SIG-M5 (cell line): Measurements from ENCODE around the gene ZDHHC22.

Source experiments
- DNase-seq: peaks from one replicate; lab custom pipeline; 2025; lab: John Stamatoyannopoulos, UW

The ZDHHC22 gene

DNA sequence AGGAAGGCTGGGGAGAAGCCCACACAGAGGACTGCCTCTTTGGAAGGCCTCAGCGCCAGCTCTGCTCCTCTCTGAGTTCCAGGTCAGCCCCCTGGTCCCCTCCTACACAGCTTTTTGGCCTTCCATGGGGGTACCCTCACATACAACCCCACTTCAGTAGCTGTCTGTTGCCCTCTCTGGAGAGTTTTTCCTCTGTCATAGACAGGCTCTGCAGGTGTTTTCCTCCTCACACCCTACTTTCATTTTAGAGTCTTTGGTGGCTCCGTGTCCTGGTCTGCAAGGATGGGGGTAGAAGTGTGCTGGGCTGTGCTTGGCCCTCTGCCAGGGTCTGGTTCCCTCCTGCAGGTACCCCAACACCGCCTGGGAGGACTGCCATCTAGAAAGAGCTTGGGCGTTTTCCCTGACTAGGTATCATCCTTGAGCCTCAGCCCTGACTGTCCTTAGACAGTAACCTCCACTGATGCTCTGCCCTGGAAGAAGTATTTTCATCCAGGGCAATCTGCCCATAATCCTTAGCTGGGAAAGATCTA lies 15.1 kb downstream of the ZDHHC22 start:
- DNase-seq = no peak

DNA sequence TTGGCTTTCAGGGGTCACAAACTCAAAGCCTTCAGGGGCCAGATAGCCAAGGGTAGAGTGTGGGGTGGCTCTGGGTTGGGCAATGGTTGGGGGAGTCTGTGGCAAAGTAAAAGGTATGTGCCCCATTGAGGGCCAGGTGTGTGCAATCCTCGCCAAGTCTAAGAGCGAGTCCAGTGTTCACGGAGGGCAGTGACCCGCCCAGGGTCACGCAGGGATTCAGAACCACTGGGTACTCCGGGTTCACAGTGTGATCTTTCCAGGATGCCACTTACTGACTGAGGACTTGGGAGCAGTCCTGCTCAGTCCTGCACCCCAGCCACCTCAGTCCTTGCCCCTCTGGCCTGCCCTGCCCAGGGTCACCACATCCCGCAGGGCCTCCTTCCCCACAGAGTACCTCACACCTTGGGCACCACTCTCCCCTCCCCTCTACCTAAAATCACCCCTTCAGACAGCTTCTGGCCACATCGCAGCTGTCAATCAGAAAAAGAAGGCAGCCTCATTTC lies 15.7 kb downstream of the ZDHHC22 start:
- DNase-seq = no peak

DNA sequence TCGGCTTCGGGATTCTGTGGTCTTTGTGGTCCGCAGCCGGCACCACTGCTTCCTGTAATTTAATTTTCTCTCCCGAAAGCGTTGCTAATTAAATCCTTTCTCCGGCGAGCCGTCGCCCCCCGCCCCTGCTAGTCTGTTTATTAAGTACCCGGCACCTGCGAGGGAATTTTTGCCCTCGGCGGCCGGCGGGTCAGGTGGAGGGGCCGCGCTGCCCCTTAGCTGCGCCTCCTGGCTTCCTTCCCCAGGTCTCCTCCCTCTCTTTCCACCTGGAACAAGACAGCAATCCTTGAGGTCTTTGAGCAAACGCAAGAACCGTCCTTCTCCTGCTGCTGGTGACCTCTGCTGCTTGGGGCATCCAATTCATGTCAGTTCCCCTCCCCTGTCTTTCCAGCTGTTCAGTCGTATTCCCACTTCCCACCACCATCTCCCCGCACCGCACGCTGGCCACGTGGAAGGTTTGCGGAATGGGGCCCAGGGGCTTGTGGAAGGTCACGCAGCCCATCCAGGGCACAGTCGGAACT lies 16.2 kb downstream of the ZDHHC22 start:
- no peak for DNase-seq

DNA sequence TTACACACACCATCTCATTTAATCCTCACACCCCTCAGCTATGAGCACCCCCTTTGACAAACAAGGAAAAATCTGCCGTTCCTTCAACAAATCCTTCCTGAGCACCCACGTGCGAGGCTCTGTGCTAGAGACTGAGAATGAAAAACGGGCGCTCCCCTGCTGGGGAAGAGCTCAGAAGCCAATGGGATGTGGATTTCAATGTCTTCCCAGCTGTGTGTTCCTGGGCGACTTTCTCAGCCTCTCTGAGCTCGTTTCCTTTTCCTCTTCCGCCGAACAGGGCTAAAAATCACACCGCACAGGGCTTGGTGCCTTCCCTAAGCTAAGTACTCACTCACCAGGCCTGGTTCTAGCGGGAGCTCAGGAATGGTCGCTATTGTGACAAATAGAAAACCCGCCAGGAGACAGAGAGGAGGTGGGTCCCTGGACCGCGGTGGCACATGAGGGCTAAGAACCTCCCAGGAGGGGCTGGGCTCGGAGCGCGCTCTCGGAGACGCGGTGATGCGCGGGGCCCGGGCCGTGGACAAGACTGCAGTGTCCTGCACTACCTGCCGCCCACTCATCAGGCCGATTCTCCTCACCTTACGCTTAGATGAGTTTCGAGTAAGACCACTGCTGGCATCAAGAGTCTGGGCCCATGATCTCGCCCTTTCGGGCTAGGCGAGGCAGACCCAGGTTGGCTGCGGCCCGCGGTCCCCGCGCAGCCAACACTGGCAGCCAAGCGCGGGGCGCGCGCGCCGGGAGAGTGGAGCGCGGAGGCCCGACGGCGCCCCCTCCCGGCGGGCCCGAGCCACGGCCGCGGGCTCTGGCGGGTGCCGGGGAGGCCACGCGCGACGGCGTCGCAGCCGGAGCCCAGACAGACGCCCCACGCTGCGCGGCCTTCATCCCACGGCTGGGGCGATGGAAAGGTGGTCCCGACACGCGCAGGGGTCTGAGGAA lies 17.0 kb downstream of the ZDHHC22 start:
- DNase-seq = no peak

DNA sequence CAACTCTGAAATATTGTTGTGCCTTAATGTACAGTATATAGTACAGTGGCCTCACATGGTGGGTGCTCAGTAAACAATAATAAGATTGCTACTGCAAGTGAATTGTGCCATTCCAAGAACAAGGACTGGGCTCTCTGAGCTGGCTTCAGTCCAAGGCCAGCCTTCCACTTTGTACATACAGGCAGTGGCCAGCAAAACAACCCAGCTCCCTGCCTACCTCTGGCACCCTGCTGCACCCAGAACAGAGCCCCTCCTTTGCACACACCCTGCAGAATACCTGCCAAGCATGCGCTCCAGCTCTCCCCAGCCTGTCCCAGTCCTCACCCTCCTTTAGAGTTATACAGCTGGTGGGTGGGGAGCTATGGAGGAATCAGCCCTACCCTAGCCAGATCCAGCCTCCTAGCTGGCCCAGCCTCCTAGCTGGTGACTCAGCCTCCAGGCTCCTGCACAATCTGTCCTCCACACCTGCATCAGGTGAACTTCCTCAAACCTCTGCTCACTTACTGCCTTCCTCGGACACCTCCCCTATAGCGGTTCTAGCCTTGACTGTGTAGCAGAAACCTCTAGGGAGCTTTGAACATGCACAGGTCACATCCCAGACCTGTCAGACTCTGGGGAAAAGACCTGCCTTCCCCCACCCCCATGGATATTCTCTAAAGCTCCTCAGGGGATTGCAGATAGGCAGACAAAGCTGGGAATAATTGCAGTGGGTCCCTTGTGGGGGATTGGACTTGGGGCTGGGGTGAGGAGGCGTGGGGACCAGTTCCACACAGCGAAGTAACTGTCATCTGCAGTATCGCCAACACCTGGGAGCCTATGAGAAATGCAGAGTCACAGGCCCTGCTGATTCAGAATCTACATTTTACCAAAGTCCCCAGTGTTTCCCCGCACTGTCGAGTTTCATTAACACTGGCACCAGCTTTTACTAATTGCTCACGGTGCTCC lies 17.9 kb downstream of the ZDHHC22 start:
- DNase-seq = no peak

DNA sequence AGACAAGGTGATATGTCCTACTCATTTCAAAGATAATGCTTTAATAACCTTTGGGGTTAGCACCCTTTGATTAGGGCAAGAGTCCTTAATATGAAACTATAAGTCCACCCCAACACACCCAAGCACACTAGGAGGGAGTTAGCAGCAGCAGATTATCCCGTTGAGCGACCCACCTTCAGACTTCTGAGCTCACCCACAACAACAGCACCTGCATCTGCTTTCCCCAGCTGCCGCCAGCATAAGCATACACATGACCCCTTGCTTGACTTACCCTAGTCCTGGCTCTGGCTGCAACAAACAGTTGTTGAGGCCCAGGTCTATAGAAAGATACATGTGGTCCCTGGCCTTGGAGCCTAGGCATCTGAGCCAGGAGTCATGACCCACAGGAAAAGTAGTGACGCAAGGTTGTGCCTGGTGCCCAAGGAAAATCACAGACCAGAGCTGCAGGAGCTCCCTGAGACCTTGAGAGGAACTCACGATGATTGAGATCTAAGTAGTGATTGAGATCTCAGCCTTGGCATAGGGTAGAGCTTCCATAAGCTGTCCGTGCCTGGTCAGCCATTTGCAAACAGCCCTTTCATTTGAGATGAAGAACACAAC lies 19.0 kb downstream of the ZDHHC22 start:
- no peak for DNase-seq

DNA sequence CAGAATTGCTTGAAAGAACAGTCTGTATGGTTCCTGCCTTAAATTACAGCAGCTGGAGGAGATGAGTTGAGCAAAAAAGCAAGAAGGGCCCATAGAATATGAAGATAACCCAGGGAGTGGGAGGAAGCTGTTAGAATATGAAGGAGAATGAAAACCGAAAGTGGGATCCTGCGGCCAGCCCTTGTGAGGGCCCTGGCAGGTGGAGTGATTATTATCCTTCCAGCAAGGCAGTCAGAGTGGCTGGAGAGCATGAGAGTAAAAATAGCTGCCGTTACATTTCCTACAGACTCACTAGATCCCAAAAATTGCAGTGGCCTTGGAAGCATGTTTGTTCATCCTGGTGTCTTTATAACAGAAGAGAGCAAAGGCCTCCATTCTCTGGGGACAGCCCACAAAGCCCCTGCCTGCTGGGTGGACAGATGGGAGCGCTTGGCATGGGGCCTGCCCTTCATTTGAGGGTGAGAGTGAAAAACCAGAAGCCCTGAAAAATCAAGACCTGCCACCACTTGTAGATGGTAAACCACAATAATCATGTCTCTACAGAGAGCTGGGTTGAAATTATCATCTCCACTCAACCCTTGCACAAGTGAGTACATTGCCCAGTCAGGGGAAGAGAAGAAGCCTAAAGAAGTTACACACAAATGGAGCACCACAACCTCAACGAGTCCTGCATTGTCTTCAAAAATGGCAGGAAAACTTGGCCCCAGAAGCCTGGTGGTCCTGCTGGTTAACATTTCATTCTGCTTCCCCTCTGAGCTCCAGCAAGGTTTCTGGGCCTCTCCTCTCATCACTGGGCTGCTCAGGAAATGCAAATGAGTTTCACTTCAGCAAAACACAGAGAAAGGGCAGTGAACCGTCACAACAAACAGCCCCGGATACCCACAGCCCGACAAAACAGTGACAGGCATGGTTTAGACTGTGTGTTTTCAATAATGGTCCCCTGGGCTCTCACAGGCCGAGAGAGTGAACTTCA lies 20.5 kb downstream of the ZDHHC22 start:
- peak; percentile 2 for DNase-seq

DNA sequence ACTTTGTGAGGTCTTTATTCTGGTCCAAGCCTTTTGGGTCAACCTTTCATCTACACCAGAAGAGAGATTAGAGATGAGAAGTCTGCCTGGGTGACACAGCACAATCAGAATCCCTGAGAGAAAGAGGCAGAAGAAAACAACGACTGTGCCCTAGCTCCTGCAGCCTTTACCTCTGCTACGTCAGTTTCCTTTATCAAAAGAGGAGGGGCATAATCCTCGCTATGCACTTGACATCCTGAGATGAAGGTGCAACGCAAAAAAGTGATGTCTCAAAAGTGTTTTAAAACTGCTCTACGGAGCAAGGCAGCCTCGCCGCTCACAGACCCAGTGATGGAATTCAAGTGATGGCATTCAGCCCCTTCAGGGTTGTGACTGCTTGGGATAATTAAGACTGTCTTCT lies 21.7 kb downstream of the ZDHHC22 start:
- no peak for DNase-seq

DNA sequence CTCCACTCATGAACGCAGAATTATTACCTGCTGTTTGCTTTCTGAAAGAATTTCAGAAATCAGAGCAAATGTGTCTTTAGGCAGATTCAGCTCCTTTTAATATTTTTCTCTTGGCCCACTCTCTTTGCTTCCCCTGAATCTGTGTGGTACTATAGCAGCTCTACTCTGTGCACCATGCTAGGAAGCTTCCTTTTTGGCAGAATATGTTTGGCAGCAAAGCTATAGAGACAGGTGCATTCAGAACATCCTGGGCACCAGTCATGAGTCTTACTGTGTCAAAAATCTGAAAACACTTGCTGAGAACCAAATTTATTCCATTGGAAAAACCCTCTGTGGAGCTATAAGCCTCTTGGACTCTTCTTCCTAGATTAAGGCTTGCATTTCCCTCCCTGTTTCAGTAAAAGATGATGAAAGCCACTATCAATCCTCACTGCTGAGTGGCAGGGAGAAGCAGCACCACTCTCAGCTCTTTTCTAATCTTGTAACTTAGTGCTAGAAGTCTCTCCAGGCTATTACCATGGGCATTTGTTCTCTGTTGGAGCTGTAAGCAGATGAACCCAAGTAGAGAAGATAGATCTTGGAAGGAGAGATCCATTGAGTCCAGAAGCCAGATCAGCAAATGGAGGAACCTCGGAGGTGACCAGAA lies 25.3 kb downstream of the ZDHHC22 start:
- no peak for DNase-seq

DNA sequence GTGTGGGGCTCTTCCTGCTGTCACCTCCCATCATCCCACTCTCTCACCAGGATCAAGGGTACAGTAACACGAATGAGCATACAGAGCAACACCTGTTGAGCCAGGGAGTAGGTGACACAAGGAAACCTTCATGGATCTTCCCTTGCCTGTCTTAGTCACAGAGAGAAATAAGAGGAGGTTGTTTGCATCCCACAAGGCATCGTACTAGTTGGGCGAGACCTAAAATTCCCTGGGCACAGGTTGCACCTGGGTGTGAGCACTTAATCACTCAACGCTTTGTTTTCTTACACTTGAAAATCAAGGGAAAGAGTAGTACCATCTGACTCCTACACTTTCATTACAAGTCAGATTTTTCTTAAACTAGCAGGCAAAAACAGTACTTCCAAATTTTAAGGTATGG lies 27.0 kb downstream of the ZDHHC22 start:
- DNase-seq = no peak

DNA sequence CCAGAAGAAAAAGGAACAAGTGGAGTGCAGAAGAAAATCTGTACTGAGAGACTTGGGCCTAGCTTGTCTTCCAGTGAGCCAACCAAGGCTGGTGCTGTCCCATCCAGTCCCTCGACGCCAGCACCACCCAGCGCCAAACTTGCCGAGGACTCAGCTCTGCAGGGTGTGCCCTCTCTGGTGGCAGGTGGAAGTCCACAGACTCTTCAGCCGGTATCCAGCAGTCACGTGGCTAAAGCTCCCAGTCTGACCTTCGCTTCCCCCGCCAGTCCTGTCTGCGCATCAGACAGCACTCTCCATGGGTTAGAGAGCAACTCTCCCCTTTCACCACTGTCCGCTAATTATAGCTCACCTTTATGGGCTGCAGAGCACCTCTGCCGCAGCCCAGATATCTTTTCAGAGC lies 27.9 kb downstream of the ZDHHC22 start:
- no peak for DNase-seq

DNA sequence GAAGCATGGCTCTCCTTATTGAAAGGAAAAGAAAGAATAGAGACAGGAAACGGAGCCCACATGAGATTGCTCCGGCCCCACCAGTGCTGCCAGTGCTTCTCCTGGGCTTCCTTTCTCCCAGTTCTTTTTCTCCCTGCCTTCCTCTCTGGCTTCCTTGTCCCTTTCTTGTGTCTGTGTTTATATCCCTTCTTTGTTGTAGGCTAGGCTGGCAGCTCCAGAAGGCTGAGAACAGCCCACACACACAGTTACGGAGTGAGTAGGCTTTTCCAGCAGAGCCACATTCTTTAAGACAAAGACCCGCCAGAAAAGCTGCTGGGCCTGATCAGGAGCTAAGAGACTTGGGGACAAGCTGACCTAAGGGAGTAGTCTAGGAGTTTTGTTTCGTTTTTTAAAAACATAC lies 30.6 kb downstream of the ZDHHC22 start:
- DNase-seq = no peak

DNA sequence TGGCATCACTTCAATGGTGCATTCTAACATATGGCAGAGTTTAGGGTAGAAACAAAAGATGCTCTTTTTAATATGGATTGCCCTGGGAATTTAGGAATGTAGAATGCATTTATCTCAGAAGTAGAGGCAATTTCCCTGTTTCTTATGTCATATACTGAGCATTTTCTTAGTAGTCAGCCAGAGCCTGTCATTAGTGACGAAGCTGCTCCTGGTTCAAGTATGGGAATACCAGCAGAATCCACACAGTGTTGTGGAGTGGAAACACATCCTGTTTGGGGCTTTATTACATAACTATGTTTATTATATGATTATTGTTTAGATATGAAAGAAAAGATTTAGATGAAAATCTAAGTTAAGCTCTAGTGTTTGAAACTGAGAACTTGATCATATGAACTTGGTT lies 31.3 kb downstream of the ZDHHC22 start:
- no peak for DNase-seq

DNA sequence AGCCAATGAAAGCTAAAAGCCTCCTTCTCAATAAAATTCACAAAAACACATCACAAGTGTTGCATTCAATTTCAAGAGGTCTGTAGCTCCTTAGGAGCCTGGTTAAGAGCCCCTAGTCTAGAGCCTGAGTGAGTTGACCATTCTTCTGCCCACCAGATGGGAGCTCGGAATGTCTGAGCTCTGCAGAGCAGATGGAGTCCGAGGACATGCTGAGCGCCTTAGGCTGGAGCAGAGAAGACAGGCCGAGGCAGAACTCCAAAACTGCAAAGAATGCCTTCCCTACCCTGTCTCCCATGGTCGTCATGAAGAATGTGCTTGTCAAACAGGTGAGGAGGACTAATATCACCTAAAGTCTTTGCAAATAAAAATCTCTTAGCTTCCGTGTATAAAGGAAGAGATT lies 31.9 kb downstream of the ZDHHC22 start:
- no peak for DNase-seq

DNA sequence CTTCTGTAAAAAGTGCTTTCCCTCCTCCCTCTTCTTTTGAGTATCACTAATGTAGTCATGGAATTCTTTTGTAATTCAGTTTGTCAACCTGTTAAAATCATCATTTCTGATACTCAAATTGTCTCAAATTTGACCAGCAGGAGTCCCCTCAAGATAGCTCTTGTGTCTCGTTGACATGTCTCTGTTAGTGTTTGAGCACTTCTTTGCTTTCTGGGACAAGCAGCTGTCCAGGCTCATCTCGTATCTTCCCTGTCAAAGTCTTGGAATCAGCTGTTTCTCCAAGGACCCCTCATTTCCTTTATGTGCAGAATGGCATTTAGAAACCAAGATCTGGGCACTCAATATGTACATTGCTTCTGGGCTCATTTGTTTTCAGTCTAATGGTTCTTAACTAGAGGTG lies 32.8 kb downstream of the ZDHHC22 start:
- no peak for DNase-seq

DNA sequence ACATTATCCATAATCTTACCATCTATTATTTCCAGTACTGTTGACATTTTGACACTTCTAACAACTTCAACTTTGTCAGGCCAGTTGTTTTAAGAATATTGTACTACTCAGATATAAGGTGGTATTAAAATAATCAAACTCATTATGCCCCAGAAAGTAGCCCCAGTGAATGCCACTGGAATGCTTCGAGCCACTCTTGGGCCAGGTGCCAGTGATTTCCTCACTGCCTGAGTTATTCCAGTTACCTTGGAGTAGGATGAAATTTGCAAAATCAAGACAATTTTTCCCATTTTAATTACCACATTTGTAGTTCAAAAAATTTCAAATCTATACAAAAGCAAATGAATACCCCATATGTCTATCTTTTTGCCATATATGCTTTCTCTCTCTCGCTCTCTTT lies 34.4 kb downstream of the ZDHHC22 start:
- DNase-seq = no peak

DNA sequence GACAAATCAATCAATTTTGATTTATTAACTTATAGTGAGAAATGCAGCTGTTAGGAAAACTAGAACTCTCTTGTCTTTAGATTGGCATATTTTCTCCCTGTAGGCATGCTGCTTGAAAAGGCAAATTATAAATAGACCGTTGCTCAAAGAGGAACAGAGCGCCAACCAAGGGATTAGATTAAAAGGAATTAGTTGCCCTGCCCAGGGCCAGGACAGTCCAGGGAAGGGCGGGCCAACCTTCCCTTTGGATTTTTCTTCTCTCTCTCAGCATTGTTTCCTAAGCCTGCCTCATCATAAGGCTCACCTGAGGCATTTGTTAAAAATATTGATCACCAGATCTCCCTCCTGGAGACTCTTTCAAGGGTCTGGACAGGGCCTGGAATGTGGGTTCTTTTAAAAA lies 34.9 kb downstream of the ZDHHC22 start:
- no peak for DNase-seq

DNA sequence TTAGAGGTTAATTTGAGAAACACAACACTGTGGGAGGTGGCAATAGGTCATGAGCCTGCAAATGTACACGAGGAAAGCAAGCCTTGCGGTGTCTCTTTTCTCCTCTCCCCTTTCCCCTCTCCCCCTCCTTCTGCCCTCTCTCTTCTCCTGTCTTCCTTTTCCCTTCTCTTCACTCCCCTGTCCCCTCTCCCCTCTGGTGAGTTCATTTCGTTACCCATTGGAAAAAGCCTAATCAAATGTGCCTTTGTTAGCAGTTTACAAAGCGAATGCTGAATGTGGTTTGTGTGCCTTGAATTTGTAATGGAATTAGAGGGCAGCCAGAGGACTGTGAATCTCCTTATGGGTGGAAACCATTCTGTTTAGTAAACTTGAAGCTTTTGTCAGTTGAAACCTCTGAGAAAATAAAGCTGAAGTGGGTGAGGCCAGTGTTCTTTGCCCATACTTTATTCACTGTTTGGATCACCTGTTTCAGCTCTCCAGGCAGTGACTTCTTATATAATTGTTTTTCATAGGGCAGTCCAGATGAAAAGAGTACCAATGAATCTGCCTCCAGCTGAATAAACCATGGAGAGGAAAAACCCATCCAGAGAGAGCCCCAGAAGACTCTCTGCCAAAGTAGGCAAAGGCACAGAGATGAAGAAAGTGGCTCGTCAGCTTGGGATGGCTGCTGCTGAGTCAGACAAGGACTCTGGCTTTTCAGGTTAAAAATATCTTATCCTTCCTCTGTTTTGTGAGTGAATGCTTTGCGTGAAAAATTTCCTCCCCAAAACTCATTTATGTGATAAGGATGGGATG lies 36.2 kb downstream of the ZDHHC22 start:
- no peak for DNase-seq

DNA sequence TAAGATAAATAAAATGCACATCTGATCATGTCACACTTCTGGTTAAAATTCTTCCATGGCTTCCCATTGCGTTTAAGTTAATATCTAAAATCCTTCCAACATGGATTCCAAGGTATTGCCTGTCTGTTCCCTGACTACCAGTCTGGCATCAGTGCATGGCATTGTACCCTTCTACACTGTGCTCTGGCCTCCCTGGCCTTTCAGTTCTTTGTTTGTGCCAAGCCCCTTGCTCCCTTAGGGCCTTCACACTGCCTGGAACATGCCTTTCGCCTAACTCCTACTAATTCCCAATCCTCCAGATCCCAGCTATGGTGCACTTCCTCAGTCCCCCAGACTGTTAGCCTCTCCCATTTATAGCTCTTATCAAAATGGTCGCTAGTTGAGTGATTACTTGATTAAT lies 37.2 kb downstream of the ZDHHC22 start:
- no peak for DNase-seq
